Measurements from ENCODE around the gene GLT6D1.

Gene GLT6D1

DNA sequence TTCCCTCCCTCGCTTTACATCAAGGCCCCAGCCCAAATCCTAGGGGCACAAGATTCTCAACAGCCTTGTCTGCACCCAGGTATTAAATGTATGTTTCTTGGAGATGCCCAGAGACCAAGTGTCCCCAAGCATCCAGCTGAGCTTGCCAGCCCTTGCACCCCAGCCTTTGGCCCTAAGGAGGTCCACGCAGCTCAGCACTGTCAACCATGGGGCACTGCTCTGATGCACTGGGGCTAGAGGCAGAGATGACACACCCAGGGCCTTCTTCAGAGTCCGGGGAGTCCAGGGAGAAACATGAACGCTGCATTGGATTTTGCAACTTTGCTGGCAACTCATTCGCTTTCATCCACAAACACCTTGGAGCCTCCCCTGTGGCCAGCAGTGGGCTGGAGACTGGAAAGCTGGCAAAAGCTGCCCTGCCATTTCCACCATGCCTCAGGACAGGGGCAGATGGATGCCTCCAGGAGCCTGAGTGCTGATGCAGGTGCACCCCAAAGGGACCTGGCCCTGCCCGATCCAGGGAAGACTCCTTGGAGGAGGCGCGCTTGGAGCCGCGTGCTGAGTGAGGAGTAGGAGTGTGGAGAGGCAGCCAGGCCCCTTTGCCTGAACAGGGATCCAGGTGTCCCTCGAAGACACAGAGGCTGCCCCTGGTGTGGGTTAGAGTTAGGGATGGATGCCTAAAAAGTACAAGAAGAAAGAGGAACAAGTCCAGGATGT, 58.5 kb downstream of the GLT6D1 start:
- TF ChIP-seq, protein P1, sequence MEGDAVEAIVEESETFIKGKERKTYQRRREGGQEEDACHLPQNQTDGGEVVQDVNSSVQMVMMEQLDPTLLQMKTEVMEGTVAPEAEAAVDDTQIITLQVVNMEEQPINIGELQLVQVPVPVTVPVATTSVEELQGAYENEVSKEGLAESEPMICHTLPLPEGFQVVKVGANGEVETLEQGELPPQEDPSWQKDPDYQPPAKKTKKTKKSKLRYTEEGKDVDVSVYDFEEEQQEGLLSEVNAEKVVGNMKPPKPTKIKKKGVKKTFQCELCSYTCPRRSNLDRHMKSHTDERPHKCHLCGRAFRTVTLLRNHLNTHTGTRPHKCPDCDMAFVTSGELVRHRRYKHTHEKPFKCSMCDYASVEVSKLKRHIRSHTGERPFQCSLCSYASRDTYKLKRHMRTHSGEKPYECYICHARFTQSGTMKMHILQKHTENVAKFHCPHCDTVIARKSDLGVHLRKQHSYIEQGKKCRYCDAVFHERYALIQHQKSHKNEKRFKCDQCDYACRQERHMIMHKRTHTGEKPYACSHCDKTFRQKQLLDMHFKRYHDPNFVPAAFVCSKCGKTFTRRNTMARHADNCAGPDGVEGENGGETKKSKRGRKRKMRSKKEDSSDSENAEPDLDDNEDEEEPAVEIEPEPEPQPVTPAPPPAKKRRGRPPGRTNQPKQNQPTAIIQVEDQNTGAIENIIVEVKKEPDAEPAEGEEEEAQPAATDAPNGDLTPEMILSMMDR (IDR thresholded peaks at IDR 0.05; ENCODE audit: low read length, missing control alignments), result no peak
- no peak for DNase-seq (ENCODE audit: low read depth)
- H3K4me3 ChIP-seq (replicated peaks; ENCODE audit: low read depth, low read length), result no peak overlapping the region

DNA sequence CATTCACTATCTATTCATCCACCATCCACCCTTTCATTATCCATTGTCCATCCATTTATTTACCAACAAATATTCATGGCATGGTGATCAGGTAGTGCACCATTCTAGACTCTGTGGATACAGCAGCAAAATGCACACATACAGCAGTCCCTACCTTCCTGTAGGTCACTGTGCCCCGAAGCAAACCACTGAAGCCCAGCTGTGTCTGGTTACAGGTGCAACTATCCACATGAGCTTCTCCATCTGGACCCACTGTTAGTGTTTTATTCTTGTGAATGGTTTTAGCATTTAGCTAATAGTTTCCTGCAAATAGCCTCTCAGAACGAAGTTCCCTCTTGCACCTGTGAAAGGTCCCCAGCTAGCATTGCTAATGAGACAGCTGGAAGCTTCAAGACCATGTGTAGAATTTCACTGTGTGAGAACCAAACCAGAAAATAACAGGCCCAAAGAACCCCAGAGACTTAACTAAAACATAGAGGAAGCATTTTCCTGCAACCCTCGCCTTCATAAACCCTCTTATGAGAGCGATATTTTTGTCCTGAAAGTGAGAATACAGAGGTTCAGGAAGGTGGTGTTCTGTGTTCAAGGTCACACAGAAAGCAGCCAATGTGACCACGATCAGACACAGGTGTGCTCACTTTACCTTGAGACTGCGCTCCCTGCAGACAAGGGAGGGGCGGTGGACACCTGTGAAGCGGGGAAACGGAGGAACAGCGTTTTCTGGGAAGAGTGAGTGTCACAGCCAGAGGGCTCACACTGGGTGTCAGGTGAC, 59.3 kb downstream of the GLT6D1 start:
- H3K4me3 ChIP-seq (replicated peaks; ENCODE audit: low read depth, low read length), result no peak overlapping the region
- DNase-seq (ENCODE audit: low read depth), result no peak
- TF ChIP-seq, protein P1 (IDR thresholded peaks at IDR 0.05; ENCODE audit: low read length, missing control alignments), result no peak

DNA sequence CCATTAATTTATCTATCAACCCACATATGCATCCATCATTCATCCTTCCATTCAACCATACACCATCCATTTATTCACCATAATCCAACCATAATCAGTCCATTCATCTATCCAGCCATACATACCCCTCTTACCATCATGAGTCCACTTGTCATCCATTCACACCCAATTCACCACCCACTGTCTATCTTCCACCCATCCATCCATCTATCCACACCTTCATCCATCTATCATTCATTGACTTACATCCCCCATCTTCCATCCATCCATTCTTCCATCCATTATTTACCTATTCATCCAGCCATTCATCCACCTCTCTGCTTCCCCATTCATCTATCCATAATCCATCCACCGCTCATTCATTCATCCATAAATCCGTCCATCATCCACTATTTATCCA, 60.0 kb downstream of the GLT6D1 start:
- no peak overlapping the region for H3K4me3 ChIP-seq (replicated peaks; ENCODE audit: low read depth, low read length)
- DNase-seq (ENCODE audit: low read depth), result no peak
- TF ChIP-seq, protein P1 (IDR thresholded peaks at IDR 0.05; ENCODE audit: low read length, missing control alignments), result no peak

DNA sequence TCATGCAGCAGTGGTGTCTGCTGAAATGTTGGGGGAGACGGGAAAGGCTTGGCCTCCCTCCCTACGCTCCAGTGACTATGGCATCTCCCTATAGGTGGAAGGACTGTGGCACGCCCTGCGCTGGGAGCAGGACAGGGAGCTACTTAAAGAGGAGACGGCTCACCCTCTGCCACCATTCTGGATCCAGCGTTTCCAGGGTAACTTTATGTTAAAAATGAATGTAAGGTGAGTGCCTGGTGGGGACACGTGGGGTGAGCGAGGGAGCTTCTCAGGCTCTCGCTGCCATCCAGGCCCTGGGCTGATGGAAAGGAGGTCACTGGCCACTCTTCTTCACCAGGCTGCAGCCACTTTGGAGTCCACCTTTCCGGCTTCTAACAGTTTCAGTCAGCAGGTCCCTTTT, 62.1 kb downstream of the GLT6D1 start:
- TF ChIP-seq, protein P1 (IDR thresholded peaks at IDR 0.05; ENCODE audit: low read length, missing control alignments), result no peak
- no peak overlapping the region for H3K4me3 ChIP-seq (replicated peaks; ENCODE audit: low read depth, low read length)
- no peak for DNase-seq (ENCODE audit: low read depth)

DNA sequence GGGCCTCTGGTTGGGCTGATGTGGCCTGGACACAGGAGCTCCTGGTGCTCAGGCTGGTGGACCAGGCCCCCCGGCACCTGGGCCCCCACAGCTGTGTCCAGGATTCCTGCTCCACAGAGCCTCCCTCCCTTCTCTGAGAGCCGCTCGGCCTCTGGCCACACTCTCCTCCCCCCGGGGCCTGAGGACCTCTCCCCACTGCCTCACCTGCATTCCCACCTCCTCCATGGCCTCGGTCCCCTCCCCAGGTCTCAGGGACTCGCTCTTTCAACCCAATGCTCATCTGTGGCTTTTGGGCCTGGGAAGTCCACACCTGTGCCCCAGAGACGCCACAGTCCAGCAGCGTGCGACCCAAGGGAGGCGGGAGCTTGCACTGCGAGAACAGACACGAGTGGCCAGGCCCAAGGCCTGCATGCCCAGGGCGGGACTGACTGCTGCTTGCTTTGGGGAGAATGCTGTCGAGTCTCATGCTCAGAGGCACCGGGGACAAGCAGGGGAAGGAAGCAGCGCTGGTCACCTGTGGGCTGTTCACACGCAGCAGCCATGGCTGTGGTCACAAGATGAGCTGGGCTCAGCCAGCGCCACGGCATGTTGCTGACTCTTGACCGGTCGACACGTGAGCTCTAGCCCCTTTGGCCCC, 63.2 kb downstream of the GLT6D1 start:
- TF ChIP-seq, protein P1 (IDR thresholded peaks at IDR 0.05; ENCODE audit: low read length, missing control alignments), result no peak
- no peak overlapping the region for H3K4me3 ChIP-seq (replicated peaks; ENCODE audit: low read depth, low read length)
- DNase-seq (ENCODE audit: low read depth), result no peak

DNA sequence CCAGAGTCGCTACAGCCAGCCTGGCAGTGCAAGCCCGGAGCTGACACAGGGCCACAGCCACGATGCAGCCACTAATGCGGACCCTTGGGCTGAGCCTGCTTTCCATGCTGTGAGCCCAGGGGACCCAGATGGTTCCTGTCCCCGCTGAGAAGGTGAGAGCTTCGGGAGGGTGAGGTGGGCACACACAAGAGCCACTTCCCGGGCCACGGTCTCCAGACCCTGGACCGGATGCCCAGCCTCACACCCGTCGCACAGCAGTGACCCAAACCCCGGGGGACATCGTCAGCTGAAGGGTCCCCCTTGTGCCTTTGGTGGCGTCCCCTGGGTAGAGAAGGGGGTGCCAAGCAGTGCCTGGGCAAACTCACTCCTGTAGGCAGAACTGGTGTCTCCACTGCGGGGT, 64.4 kb downstream of the GLT6D1 start:
- DNase-seq (ENCODE audit: low read depth), result no peak
- no peak overlapping the region for H3K4me3 ChIP-seq (replicated peaks; ENCODE audit: low read depth, low read length)
- TF ChIP-seq, protein P1 (IDR thresholded peaks at IDR 0.05; ENCODE audit: low read length, missing control alignments), result no peak

All from fibroblast of pulmonary artery (primary cell).